SHP77 treated with DMSO at 0.1 percent for 48 hours (cell line): ENCODE data around the gene MYL3.

Source experiments
- DNase-seq: peaks from one replicate; lab custom pipeline; 2025; lab: John Stamatoyannopoulos, UW

MYL3 gene

GRCh38 chr3:46865031-46865507 lies 1.8 kb upstream of the MYL3 start:
- no peak for DNase-seq

DNA sequence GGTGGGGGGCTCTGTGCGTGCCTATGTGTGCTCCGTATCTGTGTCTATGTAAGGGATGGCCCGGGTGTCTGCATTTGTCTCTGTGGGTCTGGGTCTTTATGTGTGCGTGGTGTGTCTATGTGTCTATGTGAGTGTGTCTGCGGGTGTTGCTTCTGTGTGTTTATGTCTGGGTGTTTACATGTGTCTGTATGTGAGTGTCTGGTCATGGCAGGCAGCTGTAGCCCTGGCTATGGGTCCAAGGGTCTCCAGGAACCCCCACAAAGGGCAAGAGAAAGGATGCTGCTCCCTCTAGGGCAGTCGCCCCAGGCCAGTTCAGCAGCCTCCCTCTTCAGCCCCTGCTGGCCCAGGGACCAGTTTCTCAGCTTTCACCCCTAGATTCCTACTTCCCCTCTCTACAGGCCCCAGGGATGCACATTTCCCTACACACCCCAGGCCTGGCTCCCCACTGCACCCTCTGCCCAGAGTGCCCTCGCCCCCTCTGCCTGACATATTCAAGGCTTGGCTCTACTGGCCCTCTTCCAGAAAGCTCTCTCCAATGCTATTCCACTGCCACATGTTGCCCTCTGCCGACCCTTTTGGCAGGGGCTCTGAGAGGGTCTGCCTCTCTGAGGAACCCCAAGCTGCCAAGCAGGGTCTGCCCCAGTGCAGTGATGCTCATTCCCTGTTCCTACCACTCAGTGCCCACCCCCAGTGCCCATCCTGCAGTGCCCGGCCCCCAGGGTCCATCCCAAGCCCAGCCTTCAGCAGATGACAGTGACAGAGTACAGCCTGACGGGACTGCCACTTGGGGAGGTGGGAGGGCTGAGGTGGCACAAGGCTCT lies 1.0 kb upstream of the MYL3 start:
- no peak for DNase-seq

- DNase-seq: no peak
Measured at GRCh38 chr3:46862369-46863025, 747 bp downstream of the MYL3 start.

DNA sequence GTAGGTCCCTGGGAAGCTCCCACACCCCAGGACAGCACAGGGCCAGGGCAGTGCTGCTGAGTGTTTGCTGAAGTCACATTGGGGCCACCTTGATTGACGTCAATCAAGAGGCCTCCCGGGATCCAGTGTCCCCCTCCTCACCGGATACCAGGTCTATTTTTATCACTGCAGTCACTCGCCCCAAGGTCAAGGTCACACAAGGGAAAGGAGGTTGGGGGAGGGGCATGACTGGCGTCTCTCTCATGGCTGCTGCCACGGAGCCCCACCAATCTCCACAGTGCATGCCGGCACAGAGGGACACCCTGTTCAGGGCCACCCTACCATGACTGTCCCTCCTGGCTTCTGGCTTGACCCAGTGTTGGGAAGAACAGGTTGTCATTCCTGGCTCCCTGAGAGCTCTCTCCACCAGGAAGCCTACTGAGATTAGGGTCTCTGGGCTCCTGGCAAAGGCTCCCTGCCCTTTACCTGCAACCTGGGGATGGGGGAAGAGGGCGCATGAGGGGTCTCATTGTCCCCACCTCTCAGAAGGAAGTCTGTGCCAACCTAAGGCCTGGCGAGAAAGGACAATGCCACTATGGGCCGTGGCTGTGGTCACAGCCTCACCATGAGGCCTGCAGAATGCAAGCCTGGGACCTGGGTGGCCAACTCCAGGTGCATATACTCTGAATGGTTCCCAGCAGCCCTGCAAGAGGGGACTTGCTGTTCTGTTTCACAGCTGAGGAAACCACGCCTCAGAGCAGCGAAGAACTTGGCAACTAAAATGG lies 1.5 kb downstream of the MYL3 start:
- no peak for DNase-seq

DNA sequence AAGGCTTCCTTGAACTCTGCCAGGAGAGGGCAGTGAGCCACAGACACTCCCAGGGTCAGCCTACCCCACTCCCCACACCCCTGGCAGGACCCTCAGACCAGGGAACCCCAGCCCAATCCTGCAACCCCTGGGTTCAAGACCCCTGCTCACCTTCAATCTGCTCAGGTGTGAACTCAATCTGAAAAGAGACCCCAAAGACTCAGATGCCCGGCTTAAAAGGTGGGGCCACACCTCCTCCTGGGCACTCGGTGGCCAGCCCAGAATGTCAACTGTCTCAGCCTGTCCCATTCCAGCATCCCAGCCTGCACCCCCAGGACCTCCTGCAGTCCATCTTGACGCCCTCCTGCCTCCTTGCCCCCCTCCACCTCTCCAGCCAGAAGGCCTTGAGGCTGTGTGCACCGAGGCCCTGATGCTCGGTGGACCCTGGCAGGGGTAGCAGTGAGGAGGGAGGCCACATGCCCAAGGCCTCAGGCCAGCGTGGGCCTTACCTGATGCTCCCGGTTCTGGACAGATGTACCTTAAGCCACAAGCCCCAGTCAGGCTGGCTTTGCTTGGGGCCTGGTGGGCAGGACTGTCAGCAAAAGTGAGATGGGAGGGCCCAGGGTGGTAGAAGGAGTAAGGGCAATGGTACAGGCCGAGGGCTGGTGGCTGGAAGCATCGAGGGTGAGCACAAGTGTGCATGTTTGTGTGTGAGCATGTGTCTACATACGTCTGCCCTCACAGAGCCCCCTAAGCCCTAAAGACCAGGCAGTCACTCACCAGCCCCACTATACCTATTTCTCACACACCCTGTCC lies 2.2 kb downstream of the MYL3 start:
- DNase-seq: no peak

DNA sequence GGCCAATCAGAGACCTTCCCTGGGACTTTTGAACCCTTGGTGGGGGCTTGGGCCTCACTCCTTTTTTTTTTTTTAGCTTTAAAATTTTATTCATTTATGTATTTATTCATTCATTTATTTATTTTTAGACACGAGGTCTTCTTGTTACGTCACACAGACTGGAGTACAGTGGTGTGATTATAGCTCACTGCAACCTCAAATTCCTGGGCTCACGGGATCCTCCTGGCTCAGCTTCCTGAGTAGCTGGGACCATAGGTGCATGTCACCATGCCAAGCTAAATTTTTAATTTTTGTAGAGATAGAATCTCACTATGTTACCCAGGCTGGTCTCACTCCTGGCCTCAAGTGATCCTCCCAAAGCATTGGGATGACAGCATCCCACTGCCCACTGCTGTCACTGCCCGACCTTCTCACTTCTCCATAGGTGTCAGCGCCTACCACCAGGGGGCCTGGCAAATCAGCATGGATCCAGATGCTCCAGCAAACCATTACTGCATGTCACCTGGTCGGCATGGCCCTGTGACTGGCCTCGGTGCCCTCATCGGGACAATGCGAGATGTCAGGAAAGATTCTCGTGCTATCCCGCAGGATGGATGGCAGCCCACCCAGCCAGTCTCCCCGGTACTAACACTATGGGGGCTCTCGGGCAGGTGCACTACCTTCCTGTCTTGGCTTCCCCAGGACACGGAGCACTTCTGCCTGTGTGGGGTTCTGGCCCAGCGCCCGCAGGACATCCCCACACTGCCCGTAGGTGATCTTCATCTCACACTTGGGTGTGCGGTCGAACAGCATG lies 3.0 kb downstream of the MYL3 start:
- DNase-seq: no peak

GRCh38 chr3:46859001-46859710 lies 4.1 kb downstream of the MYL3 start:
- no peak for DNase-seq

GRCh38 chr3:46858456-46858855 lies 4.8 kb downstream of the MYL3 start:
- no peak for DNase-seq

GRCh38 chr3:46857485-46858341 lies 5.5 kb downstream of the MYL3 start:
- DNase-seq: no peak

DNA sequence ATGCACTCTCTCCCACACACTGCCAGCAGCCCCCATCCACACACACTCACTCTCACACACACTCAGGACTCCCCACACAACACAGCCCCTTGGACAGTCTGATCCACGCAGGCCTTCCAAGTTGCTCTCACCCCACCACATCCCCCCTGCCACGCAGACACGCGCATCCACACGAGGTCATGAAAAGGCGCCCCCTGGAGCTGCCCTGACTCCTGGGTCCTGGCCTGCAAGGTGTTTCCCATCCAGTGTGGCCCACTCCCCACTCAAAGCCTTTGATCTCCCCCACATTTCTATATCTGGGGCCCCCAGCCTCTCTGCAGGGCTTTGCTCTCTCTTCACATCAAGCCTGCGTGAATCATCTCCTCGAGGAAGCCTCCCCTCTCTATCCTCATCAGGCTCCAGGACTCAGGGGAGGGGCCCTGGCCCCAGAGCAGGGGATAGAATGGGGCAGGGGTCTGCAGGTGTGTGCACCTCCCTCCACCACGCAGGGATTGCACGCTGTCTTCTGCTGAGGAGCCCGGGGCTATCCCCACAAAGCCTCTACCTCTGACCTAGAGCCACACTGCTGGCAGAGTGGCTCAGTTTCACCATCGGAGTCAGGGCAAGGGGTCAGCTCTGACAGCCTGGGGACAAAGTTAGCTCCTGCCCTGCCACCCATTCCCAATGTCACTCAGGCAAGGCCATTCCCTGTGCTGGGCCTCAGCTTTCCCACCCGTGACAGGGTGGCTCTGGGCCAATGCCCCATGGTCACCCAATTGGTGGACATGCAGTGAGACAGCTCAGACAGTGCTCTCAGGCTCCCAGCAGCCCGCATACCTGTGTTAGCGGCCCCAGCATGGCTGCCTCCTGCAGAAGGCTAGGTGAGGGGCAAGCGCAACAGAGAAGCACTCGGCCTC lies 6.4 kb downstream of the MYL3 start:
- DNase-seq: no peak

- DNase-seq: no peak
Measured at GRCh38 chr3:46854555-46854991, 8.7 kb downstream of the MYL3 start.

DNA sequence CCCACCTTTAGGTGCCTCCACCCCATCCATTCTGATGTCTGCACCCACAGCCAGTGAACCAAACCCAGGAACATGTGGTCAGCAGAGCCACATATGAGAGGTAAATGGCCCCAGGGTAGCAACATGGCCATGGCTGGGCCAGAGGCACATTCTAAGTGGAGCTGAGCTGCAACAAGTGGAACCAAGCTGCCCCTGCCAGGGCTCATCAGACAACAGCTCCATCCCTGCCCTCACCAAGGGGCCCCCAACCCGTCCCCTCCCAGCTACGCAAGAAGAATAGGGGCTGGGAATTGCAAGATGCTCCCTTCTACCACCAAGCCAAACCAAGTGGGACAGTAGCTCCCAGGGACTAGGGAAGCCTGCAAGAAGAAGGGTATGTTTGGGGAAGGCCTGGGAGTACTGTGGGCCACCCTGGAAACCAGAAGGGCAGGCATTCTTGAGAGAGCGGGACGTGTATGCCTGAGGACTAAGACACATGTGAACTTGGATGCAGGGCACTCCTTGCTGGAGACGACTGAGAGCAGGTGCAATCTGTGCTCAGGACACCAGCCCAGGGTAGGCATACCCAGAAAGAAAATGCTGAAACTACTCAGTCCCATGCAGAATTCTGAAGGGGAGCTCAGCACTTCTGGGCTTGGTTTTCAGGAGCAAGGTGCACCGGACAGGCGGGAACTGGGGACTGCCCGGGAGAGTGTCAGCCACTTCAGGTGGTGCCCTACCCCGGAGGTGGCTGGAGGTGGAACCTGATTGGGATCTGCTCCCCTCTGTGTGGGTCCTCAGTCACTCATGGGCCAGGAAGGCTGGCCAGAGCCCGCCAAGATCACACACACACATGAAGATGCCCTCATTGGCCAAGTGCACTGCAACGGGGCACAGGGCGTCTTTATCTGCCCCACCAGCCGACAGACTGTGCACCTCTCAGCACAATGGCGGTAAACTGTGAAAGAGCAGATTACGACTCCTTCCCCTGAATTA lies 9.5 kb downstream of the MYL3 start:
- no peak for DNase-seq

- DNase-seq: no peak
Measured at GRCh38 chr3:46852839-46853355, 10.3 kb downstream of the MYL3 start.

DNA sequence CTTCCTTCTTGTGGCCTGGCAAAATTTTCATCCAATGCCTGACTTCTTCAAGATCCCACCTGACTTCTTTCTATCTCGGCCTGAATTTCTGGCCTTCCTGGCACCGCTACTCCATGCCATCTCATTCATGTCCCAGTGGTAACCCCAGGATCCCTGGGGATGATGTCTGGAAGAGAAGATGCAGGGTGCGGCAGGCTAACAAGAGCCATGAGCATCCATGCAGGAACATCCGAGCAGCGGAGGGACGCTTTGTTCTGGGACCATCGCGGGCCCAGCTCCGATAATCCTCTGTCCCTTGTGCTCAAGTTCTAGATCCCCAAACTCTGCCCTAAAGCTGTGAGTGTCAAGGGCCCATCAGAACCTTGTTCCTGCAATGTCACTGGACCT lies 10.9 kb downstream of the MYL3 start:
- no peak for DNase-seq

DNA sequence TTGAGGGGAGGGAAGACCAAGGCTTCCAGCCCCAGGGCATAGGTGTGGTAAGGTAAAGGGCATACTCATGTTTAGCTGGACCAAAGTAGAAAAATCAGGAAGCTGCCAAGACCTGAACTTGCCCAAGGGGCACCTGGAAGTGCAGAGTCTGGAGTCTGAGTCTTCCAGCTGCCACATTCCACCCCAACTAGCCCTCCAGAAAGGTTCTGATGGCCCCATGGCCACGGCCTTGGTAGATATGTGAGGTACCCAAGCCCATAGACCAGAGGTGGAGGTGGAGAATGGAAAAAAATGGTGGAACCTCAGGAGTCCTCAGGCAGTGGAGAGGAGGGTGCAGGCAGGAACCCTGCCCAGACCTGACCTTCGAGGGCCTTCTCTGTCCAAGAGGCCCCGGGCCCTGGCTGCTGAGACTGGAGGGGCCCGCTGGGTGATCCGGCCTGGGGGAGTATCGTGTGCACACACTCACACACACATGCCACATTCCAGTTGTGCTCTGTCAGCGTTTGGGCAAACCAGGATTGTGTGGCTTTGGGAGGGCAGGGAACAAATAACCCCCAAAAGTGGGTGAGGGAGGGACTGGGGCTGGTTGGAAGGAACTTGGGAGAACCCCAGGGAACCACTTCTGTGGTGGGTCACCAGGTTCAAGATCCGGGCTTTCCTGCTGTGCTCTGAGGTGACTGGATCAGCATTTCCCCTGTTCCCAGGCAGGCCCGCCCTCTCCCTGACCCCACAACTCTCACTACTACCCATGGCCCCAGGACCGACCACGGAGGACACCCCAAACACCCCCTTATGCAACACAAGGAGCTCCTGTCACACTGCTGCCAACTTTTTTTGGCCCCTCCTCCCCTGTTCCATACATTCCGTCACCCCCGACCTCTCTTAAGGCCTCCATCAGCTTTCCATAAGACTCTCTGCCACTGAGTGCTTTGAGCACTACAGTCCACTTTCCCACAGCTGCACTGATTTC lies 11.6 kb downstream of the MYL3 start:
- DNase-seq: no peak

GRCh38 chr3:46850468-46850779 lies 12.8 kb downstream of the MYL3 start:
- DNase-seq: no peak
